GM12891 (cell line): ENCODE data around the gene C10orf67.

Source experiments
- DNase-seq: peaks from one replicate; pipeline ENCODE4 v3.0.0; 2011; ENCODE audit warnings: low spot score; ENCODE audit not compliant: insufficient read length
- FAIRE-seq: peaks from 2 replicates; lab custom pipeline; 2011; peaks lifted over from hg19 to GRCh38; lab: Jason Lieb, UNC
- PAX5 ChIP-seq: IDR thresholded peaks from 2 replicates; pipeline ENCODE4 v1.6.1; 2011; ENCODE audit warnings: low read length, moderate library complexity, mild to moderate bottlenecking; ENCODE audit not compliant: insufficient read depth, severe bottlenecking
- POLR2A ChIP-seq: IDR thresholded peaks from 2 replicates; pipeline ENCODE4 v1.6.1; 2011; ENCODE audit warnings: low read depth, low read length, control low read depth
- POLR2AphosphoS5 ChIP-seq: IDR thresholded peaks from 2 replicates; pipeline ENCODE4 v1.6.1; 2011; ENCODE audit warnings: low read depth, low read length, control low read depth
- POU2F2 ChIP-seq: IDR thresholded peaks from 2 replicates; pipeline ENCODE4 v1.6.1; 2011; ENCODE audit warnings: low read depth, mild to moderate bottlenecking, control low read depth, low read length, moderate library complexity
- SPI1 ChIP-seq: IDR thresholded peaks from 2 replicates; pipeline ENCODE4 v1.6.1; 2011; ENCODE audit warnings: low read depth, low read length, control low read depth
- TAF1 ChIP-seq: IDR thresholded peaks from 2 replicates; pipeline ENCODE4 v1.6.1; 2011; ENCODE audit warnings: low read depth, low read length, control low read depth

Gene C10orf67

DNA sequence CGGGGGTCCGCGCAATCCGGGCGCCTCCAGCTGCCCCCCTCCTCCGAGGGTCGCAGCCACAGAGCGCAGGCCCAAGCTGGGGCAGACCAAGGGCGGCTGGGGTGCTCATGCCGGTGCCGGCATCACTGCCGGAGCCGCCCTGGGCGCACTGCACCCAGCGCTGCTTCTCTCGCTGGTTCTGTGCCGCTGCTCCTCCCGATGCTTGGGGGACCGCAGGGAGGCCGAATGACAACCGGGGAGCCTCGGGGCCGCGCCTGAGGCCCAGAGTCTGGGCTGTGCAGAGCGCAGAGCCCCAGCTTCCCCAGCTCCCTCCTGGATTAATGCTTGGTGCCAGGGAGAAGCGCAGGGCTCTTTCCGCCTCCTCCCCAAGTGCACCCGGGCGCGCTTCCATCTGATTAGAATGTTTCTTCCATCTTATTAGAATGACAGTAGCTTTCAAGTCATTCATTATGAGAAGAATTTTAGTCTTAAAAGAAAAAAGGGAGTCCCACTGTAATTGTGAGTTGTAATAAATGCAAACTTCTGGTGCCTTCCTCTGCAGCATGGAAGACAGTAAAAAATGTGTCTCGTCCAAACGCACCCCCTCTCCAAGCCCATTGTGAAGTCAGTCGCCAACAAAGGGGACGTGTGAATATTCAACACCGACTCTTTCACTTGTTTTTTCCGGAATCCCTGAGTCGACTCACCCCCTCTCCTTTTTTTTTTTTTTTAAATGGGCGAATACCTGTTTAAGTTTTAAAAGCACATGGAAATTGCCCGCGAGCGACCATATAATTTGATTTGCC, 172.0 kb downstream of the C10orf67 start:
- no peak for TF ChIP-seq TAF1
- TF ChIP-seq POU2F2 = no peak
- TF ChIP-seq SPI1 = no peak
- TF ChIP-seq POLR2A = no peak
- no peak for TF ChIP-seq POLR2AphosphoS5
- TF ChIP-seq PAX5 = no peak
- DNase-seq = no peak
- FAIRE-seq = no peak

DNA sequence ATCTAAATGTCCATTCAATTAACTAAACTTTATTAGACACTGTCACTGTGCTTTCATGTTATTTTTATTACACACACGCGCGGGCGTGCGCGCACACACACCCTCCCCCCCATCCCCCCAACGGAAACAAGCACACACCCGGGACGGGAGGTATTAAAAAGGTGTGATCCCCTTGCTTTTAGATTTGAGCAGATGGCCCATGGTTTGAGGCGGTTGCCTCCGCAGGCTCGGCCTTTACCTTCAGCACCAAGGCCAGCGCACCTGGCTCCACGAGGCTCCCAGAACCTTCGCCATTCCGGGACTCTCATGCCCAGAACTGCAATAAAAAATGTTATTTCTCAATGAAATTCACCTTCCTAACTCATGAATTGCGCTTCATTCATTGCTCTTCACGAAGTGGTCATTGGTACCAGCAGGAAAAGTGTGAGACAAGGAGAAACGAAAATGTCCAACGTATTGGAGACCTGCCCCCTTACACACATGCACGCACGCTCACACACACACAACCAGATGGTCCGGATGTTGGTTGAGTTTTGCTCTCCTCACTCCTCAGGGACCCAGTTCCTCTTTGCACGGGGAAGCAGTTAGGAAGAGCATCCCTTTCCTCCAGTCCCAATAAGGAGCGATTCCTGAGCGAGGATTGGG, 173.2 kb downstream of the C10orf67 start:
- FAIRE-seq (no peak), DNase-seq (no peak)
- TF ChIP-seq TAF1 (no peak), PAX5 (no peak), POU2F2 (no peak), POLR2AphosphoS5 (no peak), SPI1 (no peak), POLR2A (no peak)

DNA sequence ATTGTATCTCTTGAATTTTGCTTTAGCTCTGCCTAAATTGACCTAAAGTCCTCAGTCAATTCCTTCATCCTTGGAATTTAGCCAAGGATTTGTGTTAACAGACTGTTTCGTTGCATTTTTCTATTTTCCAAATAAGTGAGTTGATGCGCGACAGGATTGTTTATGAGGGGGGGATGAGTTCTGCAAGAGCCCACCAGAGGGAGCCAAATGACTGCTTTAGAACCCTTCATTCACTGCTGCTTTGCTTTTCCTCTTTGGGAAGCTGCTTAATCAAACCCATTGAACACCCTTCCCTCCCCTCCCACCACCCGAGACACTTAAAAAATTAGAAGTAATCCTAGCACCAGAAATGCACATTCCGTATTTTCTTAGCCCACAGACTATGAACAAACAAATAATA, 186.2 kb downstream of the C10orf67 start:
- DNase-seq = peak; percentile 53
- TF ChIP-seq PAX5 (no peak), POU2F2 (no peak), SPI1 (no peak)

DNA sequence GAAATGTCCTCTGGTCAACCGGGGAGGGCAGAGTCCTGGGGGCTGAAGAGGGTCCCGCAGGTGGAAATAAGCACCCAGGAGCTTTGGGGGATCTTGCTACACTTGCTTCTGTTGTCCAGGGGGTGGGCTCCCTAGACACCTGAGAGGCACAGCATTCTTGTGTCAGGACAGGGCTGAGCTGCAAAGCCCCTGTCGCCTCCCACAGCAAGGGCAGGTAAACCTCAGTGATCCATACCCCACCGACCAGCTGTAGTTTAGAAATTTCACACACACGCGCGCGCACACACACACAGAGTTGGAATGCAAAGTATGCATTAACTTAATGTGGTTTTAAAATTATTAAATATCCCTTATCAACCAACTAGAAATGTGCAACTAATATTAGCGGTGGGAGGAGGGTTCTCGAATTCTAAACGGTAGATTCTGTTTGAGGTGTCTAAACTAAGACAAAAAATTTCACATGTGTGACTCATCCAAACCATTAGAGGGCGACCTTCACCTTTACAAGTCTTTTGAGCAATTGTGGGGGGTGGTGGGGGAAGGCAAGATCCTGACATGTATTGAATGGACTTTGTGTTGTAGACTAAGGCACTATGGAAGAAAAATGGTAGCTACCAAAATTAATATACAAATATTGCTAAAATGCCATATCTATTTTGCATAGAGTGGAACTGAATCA, 186.8 kb downstream of the C10orf67 start:
- FAIRE-seq (peak; percentile 20), DNase-seq (no peak)
- TF ChIP-seq PAX5 (no peak), TAF1 (no peak), POLR2A (no peak), POU2F2 (no peak), POLR2AphosphoS5 (no peak), SPI1 (no peak)

More for the DNA sequence above, 186.2 kb downstream of the C10orf67 start:
- FAIRE-seq = peak; percentile 41

DNA sequence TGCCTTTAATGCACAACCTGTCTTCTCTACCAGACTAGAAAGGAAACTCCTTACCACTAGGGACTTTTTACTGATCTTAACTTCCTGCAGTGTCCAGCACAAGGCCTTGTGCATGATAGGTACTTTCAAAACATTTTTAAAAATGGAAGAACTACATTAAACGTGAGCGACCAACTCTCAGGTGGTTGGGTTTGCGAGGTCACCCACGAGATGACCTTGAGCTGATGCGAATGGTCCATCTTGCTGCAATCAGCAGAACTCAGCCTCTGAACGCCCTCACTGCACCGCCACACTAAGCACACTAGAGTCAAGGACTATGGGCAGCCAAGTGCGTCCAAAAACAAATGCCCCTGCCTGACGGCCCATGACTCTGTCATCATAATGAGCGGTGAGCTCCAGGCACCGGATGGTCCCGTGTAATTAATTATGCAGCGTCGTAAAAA, 187.3 kb downstream of the C10orf67 start:
- TF ChIP-seq POU2F2 = peak; percentile 11; the same call in 1 of the 2 replicates
- TF ChIP-seq TAF1 = 0 out of 2 replicates have a peak, but pooled peaks have one; percentile 19
- no peak for TF ChIP-seq SPI1
- FAIRE-seq (peak; percentile 16), DNase-seq (no peak)

DNA sequence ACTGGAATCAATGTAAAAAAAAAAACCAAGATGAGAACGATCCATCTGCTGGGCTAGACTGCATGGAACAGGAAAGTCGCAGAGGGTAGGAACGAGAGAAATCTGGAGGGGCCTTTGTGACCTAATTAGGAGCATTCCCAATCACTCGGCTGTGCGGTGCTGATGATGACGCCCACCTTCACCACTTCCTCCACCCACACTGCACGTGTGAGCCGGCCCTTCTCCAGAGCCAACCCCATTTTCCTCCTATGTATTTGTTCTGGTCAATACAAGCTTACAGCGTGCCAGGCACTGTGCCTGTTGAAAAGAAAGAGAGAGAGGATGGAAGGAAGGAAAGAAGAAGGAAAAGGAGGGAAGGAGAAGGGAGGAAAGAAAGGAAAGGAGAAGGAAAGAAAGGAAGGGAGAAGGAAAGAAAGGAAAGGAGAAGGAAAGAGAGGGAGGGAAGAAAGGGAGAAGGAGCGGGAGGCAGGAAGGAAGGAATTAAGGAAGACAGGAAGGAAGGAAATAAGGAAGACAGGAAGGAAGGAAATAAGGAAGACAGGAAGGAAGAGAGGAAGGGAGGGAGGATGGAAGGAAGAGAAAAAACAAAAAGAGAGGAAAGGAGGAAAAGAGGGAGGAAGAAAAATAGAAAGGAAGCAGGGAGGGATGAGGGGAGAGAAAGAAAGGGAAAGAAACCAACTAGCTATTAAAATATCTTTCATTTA, 188.0 kb downstream of the C10orf67 start:
- TF ChIP-seq POU2F2 = no peak
- no peak for TF ChIP-seq TAF1
- no peak for TF ChIP-seq SPI1
- no peak for TF ChIP-seq POLR2A
- TF ChIP-seq POLR2AphosphoS5 = no peak
- no peak for TF ChIP-seq PAX5
- FAIRE-seq (no peak), DNase-seq (no peak)

- DNase-seq = no peak
- TF ChIP-seq POU2F2 (no peak), POLR2AphosphoS5 (no peak), POLR2A (no peak), TAF1 (no peak), SPI1 (no peak), PAX5 (no peak)
- no peak for FAIRE-seq
Measured at GRCh38 chr10:23155169-23155568, 189.4 kb downstream of the C10orf67 start.
